Jurkat, Clone E6-1 (cell line): ENCODE data around the gene CCT6A.
"Not testable (repeated sequence)": the region's sequence is repeated elsewhere in the genome, so short reads cannot be mapped to it uniquely, and the experiment has no call there.

Source experiments
- DNase-seq: peaks from one replicate; pipeline ENCODE4 v3.0.0-alpha.2; 2011; ENCODE audit warnings: low read depth, low spot score
- H3K4me3 ChIP-seq: 2 replicates; pipeline ENCODE4 v1.5.1; 2011; ENCODE audit warnings: mild to moderate bottlenecking, low read length, control low read depth, moderate library complexity

The CCT6A gene

GRCh38 chr7:56087445-56087844, 35.9 kb downstream of the CCT6A start:
- H3K4me3 ChIP-seq: no peak overlapping the region
- no peak for DNase-seq

- no peak overlapping the region for H3K4me3 ChIP-seq
- no peak for DNase-seq
Observed at GRCh38 chr7:56091591-56091990, 40.0 kb downstream of the CCT6A start.

- not testable (repeated sequence) for H3K4me3 ChIP-seq, DNase-seq
Observed at GRCh38 chr7:56092388-56092787, 40.8 kb downstream of the CCT6A start.

GRCh38 chr7:56092789-56093531, 41.4 kb downstream of the CCT6A start, which contains the start of gene PHKG1:
TSS of gene PHKG1 (minus strand) at chr7:56092952. CDS start at chr7:56088941, 4,011 bp downstream.
- DNase-seq: no peak
- H3K4me3 ChIP-seq: no peak within 1 kb of the TSS

- H3K4me3 ChIP-seq: no peak overlapping the region
- no peak for DNase-seq
Observed at GRCh38 chr7:56097700-56098099, 46.1 kb downstream of the CCT6A start.

GRCh38 chr7:56098187-56099008, 46.8 kb downstream of the CCT6A start:
- H3K4me3 ChIP-seq, DNase-seq: not testable (repeated sequence)

- no peak overlapping the region for H3K4me3 ChIP-seq
- no peak for DNase-seq
Observed at GRCh38 chr7:56099653-56100052, 48.1 kb downstream of the CCT6A start.

- not testable (repeated sequence) for DNase-seq, H3K4me3 ChIP-seq
Observed at GRCh38 chr7:56104138-56104537, 52.6 kb downstream of the CCT6A start.

- peak; percentile 67 for DNase-seq
- H3K4me3 ChIP-seq: peak overlapping the region; percentile 98
Observed at GRCh38 chr7:56105508-56105907, 53.9 kb downstream of the CCT6A start.

GRCh38 chr7:56106108-56107073, 54.8 kb downstream of the CCT6A start, which contains the start of gene CHCHD2:
TSS of gene CHCHD2 (minus strand) at chr7:56106476. CDS start at chr7:56106413, 63 bp downstream.
- peak within 1 kb of the TSS; percentile 98 for H3K4me3 ChIP-seq
- DNase-seq: peak; percentile 99

GRCh38 chr7:56107954-56108258, 56.3 kb downstream of the CCT6A start:
- no peak overlapping the region for H3K4me3 ChIP-seq
- DNase-seq: no peak

GRCh38 chr7:56110611-56111010, 59.0 kb downstream of the CCT6A start:
- peak; percentile 73 for DNase-seq
- no peak overlapping the region for H3K4me3 ChIP-seq

- not testable (repeated sequence) for H3K4me3 ChIP-seq, DNase-seq
Observed at GRCh38 chr7:56112244-56112643, 60.7 kb downstream of the CCT6A start.
